ENCODE measurements around the gene C1QL4. TPM values are rescaled to one million over a fixed set of nuclear protein-coding genes. Genes with fewer than 3 reads are reported as not detected.

Gene C1QL4
- polyA plus RNA-seq, 1 donor from 2014 or later: 13.7 TPM

- no peaks in the 10 kb centered on the region for H3K79me2 ChIP-seq (replicated peaks; ENCODE audit: insufficient read depth, low read length)
- no peak overlapping the region for H3K9ac ChIP-seq (ENCODE audit: low read length)
- no peaks in the 10 kb centered on the region for H3K36me3 ChIP-seq (ENCODE audit: insufficient read depth, low read length)
- H3K4me2 ChIP-seq (ENCODE audit: low read length): no peak overlapping the region
- no peaks in the 10 kb centered on the region for H3F3A ChIP-seq (ENCODE audit: insufficient read depth, low read length, poor library complexity, severe bottlenecking)
- peaks cover 2% of the 10 kb centered on the region for H3K27me3 ChIP-seq (ENCODE audit: insufficient read depth, low read depth, low read length)
- no peaks in the 10 kb centered on the region for H3K9me3 ChIP-seq (ENCODE audit: low read length)
- no peak overlapping the region for H3K27ac ChIP-seq (ENCODE audit: low read length)
- H3K4me3 ChIP-seq (ENCODE audit: low read length): no peak overlapping the region
- TF ChIP-seq SMC3 (conservative IDR thresholded peaks at IDR 0.05; ENCODE audit: poor library complexity) (no peak), RAD21 (conservative IDR thresholded peaks at IDR 0.05) (no peak), EP300 (conservative IDR thresholded peaks at IDR 0.05; ENCODE audit: poor library complexity, severe bottlenecking) (no peak), EZH2 (IDR thresholded peaks at IDR 0.05; ENCODE audit: borderline replicate concordance, insufficient read depth, low read length, poor library complexity, severe bottlenecking) (no peak), POLR2AphosphoS5 (IDR thresholded peaks at IDR 0.05) (no peak), TAF1 (IDR thresholded peaks at IDR 0.05; ENCODE audit: low read depth) (no peak), CTCF (IDR thresholded peaks at IDR 0.05; ENCODE audit: poor library complexity, severe bottlenecking) (no peak), MXI1 (conservative IDR thresholded peaks at IDR 0.05; ENCODE audit: poor library complexity, severe bottlenecking) (no peak)
- TF ChIP-seq, protein P1, sequence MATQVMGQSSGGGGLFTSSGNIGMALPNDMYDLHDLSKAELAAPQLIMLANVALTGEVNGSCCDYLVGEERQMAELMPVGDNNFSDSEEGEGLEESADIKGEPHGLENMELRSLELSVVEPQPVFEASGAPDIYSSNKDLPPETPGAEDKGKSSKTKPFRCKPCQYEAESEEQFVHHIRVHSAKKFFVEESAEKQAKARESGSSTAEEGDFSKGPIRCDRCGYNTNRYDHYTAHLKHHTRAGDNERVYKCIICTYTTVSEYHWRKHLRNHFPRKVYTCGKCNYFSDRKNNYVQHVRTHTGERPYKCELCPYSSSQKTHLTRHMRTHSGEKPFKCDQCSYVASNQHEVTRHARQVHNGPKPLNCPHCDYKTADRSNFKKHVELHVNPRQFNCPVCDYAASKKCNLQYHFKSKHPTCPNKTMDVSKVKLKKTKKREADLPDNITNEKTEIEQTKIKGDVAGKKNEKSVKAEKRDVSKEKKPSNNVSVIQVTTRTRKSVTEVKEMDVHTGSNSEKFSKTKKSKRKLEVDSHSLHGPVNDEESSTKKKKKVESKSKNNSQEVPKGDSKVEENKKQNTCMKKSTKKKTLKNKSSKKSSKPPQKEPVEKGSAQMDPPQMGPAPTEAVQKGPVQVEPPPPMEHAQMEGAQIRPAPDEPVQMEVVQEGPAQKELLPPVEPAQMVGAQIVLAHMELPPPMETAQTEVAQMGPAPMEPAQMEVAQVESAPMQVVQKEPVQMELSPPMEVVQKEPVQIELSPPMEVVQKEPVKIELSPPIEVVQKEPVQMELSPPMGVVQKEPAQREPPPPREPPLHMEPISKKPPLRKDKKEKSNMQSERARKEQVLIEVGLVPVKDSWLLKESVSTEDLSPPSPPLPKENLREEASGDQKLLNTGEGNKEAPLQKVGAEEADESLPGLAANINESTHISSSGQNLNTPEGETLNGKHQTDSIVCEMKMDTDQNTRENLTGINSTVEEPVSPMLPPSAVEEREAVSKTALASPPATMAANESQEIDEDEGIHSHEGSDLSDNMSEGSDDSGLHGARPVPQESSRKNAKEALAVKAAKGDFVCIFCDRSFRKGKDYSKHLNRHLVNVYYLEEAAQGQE (IDR thresholded peaks at IDR 0.05; ENCODE audit: borderline replicate concordance): no peak
- H4K20me1 ChIP-seq (ENCODE audit: insufficient read depth): no peaks in the 10 kb centered on the region
- H3K9me2 ChIP-seq (ENCODE audit: insufficient read depth, low read length): no peaks in the 10 kb centered on the region
- no peak overlapping the region for H2AFZ ChIP-seq (ENCODE audit: low read depth, low read length)
Measured at GRCh38 chr12:49304161-49304560, 32.8 kb downstream of the C1QL4 start.

DNA sequence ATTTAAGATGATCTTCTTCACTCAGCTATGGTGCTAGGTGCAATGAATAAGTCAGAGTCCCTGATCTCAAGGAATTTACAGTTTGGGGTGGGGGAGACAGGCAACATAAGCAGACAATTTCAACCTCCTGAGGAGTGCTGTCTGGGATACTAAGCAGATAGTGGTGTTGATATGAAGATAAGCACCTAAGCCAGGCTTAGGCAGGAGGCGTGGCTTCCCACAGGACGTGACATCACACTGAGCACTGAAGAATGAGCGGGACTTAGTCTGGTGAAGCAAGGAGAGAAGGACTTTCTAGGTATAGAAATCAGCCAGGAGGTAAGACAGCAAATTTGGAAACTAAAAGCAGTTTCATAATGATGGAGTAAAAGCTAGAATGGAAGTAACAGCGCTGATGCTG is 35.2 kb downstream of the C1QL4 start:
- Histone ChIP-seq H3K4me3 (ENCODE audit: low read length) (no peak overlapping the region), H3F3A (ENCODE audit: insufficient read depth, low read length, poor library complexity, severe bottlenecking) (no peaks in the 10 kb centered on the region), H3K36me3 (ENCODE audit: insufficient read depth, low read length) (no peaks in the 10 kb centered on the region), H3K4me2 (ENCODE audit: low read length) (no peak overlapping the region), H3K79me2 (replicated peaks; ENCODE audit: insufficient read depth, low read length) (no peaks in the 10 kb centered on the region), H3K9me2 (ENCODE audit: insufficient read depth, low read length) (no peaks in the 10 kb centered on the region), H3K27me3 (ENCODE audit: insufficient read depth, low read depth, low read length) (peaks cover 25% of the 10 kb centered on the region), H3K27ac (ENCODE audit: low read length) (no peak overlapping the region), H4K20me1 (ENCODE audit: insufficient read depth) (no peaks in the 10 kb centered on the region), H2AFZ (ENCODE audit: low read depth, low read length) (no peak overlapping the region), H3K9ac (ENCODE audit: low read length) (no peak overlapping the region), H3K9me3 (ENCODE audit: low read length) (no peaks in the 10 kb centered on the region)
- no peak for TF ChIP-seq EZH2 (IDR thresholded peaks at IDR 0.05; ENCODE audit: borderline replicate concordance, insufficient read depth, low read length, poor library complexity, severe bottlenecking)
- TF ChIP-seq, protein P1 (IDR thresholded peaks at IDR 0.05; ENCODE audit: borderline replicate concordance): no peak
- no peak for TF ChIP-seq TAF1 (IDR thresholded peaks at IDR 0.05; ENCODE audit: low read depth)
- TF ChIP-seq RAD21 (conservative IDR thresholded peaks at IDR 0.05): no peak
- no peak for TF ChIP-seq POLR2AphosphoS5 (IDR thresholded peaks at IDR 0.05)
- TF ChIP-seq SMC3 (conservative IDR thresholded peaks at IDR 0.05; ENCODE audit: poor library complexity): no peak
- TF ChIP-seq EP300 (conservative IDR thresholded peaks at IDR 0.05; ENCODE audit: poor library complexity, severe bottlenecking): no peak
- no peak for TF ChIP-seq MXI1 (conservative IDR thresholded peaks at IDR 0.05; ENCODE audit: poor library complexity, severe bottlenecking)
- TF ChIP-seq CTCF (IDR thresholded peaks at IDR 0.05; ENCODE audit: poor library complexity, severe bottlenecking): no peak
